ENCODE results near the gene SMG1.

DNA sequence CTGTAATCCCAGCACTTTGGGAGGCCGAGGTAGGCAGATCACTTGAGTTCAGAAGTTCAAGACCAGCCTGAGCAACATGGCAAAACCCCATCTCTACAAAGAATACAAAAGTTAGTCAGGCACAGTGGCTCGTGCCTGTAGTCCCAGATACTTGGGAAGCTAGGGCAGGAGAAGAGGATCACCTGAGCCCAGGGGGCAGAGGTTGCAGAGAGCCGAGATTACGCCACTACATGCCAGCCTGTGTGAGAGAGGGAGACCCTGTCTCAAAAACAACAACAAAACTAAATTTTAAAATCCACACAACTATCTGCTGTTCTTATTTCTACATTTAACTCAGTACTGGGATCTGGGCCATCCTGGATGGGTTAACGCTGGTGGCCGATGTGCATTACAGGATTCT is 83.6 kb downstream of the SMG1 start:
- no peak for TF ChIP-seq POLR2A (IDR thresholded peaks at IDR 0.05)
- TF ChIP-seq, protein P1, sequence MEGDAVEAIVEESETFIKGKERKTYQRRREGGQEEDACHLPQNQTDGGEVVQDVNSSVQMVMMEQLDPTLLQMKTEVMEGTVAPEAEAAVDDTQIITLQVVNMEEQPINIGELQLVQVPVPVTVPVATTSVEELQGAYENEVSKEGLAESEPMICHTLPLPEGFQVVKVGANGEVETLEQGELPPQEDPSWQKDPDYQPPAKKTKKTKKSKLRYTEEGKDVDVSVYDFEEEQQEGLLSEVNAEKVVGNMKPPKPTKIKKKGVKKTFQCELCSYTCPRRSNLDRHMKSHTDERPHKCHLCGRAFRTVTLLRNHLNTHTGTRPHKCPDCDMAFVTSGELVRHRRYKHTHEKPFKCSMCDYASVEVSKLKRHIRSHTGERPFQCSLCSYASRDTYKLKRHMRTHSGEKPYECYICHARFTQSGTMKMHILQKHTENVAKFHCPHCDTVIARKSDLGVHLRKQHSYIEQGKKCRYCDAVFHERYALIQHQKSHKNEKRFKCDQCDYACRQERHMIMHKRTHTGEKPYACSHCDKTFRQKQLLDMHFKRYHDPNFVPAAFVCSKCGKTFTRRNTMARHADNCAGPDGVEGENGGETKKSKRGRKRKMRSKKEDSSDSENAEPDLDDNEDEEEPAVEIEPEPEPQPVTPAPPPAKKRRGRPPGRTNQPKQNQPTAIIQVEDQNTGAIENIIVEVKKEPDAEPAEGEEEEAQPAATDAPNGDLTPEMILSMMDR (IDR thresholded peaks at IDR 0.05 in 4 of 5, conservative IDR thresholded peaks at IDR 0.05 in 1 of 5), result no peak
